CD4-positive, alpha-beta T cell treated with Interferon alpha-2 for 1 hour (primary cell): Measurements from ENCODE around the gene DDX3X.
"Not testable (repeated sequence)": the region's sequence is repeated elsewhere in the genome, so short reads cannot be mapped to it uniquely, and the experiment has no call there.

Experiments used
- DNase-seq, 2 donors: peaks; one replicate each; pipeline ENCODE4 v3.0.0-alpha.2; 2020 to 2022

Gene DDX3X

DNA sequence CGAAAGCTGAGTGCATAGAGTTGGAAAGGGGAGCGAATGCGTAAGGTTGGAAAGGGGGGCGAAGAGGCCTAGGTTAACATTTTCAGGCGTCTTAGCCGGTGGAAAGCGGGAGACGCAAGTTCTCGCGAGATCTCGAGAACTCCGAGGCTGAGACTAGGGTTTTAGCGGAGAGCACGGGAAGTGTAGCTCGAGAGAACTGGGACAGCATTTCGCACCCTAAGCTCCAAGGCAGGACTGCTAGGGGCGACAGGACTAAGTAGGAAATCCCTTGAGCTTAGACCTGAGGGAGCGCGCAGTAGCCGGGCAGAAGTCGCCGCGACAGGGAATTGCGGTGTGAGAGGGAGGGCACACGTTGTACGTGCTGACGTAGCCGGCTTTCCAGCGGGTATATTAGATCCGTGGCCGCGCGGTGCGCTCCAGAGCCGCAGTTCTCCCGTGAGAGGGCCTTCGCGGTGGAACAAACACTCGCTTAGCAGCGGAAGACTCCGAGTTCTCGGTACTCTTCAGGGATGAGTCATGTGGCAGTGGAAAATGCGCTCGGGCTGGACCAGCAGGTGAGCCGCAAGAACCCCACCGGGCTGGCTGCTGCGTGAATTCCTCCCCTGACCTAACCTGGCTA, at the start of gene DDX3X:
DDX3X (plus strand) TSS at position 419 of the 619 bp plus-strand sequence; CDS start at position 510, 91 bp downstream.
- DNase-seq: peak; percentile 90 to 92

DNA sequence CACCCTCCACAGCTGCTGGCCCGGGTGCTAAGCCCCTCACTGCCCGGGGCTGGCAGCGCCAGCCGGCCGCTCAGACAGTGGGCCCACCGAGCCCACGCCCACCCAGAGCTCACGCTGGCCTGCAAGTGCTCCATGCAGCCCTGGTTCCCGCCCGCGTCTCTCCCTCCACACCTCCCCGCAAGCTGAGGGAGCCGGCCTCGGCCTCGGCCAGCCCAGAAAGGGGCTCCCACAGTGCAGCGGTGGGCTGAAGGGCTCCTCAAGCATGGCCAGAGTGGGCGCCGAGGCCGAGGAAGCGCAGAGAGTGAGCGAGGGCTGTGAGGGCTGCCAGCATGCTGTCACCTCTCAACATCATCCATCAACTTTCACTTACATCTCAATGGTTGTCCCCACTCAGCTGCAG, 48.0 kb upstream of the DDX3X start:
- not testable (repeated sequence) for DNase-seq

DNA sequence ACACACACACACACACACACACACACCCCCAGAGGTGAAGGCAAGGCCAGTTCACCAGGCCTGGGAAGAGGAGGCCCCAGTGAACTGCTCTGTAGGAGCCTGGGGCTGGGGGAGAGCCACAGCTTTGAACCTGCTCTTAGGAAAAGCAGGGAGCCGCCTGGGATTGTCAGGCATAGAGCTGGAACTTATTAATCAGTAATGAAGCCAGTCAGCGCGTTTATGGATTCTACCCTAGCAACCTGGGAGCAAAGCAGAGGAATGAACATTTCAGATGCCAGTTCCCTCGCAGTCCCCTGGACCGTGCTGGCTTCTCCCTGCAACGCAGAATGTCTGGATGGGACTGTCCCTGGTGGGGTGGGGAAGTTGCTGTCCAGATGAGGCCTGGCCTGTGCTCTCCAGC, 45.3 kb upstream of the DDX3X start:
- no peak for DNase-seq

DNA sequence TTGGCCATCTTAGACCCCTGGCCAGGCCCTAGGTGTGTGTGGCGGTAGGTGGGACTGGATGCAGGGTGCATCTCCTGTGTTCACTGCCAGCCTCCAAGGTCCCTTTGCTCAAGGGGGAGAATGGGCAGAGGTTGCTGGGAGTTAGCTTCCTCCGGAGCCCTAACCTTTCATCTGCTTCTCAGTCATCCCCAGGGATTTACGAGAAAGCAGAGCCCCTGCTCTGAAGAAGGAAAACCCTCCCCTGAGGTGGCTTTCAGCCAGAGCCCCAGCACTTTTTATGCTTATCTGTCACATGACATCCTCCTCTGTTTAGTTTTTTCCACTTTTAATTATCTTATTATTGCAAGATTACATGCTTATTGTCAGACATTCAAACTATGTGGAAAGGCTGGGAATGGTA, 44.9 kb upstream of the DDX3X start:
- DNase-seq: no peak

DNA sequence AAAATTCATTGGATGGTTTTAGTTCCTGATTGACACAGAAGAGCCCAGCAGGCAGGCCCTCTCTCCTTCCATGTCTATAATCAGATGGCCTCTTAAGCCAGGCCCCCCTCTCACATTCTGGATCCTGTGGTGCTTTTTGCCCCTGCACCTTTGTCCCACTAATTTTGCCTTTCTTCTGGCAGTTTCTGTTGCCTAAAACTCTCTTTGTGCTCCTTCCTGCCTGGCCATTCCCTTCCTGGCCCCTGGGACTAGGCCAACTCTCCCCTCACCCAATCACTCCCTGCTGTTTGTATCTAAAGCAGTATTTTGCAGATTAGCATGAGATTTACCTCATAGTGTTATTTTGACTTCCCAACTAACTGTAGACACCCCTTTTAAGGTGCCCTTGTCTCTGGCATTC, 42.7 kb upstream of the DDX3X start:
- no peak for DNase-seq

DNA sequence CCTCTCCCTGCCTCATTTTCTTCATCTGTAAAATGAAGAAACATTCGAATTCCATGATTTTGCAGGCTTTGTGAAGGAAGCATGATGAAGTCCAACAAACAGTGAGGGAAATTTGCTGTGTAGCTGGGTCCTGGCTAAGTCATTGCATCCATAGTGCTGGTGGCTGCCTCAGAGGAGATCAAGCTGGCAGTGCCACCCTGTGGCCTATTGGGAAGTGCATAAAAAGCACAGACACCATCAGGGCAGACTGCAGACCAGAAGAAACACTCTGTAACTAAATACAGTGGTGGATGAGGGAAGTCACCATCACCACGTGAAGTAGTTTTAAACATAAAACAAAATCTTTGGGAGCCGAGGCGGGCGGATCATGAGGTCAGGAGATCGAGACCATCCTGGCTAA, 40.7 kb upstream of the DDX3X start:
- peak in 1 of 2 donors; percentile 8 for DNase-seq

DNA sequence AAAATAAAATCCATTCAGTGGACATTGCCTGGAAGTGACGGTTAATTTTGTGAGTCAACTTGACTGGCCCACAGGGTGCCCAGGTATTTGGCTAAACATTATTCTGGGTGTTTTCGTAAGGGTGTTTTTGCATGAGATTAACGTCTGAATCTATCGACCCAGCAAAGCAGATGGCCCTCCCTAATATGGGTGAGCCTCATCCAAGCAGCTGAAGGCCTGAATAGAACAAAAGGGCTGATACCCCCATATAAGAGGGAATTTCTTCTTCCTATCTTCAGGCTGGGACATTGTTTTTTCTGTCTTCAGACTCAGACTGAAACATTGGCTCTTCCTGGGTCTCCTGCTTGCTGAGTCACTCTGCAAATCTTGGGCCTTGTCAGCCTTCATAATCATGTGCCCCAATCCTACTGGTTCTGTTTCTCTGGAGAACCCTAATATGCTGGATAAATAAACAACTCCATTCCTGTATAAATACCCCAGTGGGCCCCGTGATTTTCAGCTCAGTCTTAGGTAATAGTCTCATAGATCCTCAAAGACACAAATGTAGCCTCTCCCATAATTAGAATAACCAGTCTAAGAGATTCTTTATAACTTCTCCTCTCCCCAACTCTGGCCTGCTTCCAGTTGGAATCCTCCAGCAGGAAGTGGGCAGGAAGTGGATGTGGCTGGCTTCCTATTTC, 33.1 kb upstream of the DDX3X start:
- no peak for DNase-seq

DNA sequence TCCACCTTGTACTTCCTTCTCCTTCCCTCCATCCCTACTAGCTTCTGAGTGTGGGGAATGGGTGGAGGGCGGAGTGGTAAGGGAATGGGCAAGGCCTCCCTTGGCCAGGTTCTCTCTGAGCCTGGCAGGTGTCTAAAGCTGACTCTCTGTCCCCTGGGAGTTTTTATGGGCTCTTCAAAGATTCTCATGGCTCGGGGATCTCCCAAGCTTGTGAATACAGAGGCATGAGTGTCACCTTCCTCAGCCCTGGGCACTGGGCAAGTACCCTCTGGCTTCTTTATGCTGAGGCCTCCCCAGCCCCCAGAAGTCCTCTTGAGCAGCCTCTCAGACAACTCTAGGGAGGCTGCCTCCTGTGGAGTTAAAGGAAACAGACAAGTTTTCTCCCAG, 32.5 kb upstream of the DDX3X start:
- no peak for DNase-seq

DNA sequence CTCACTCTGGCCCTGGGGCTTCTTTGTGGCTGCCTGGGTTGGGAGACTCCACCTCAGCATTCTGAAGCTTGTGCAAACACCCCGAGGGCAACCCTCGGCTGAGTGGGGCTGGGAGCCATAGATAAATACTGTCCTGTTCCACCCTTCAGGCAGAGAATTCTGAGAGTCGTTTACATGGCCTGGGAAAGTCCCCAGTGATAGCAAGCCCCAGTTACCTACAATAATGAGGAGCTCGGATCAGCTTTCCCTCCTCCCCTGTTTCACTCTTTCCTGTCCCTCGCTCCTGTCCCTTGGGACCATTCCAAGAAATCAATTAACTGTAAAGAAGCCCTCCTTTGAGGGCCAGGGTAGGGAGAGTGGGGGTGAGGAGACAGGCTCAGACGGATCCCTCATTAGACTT, 31.6 kb upstream of the DDX3X start:
- DNase-seq: no peak

DNA sequence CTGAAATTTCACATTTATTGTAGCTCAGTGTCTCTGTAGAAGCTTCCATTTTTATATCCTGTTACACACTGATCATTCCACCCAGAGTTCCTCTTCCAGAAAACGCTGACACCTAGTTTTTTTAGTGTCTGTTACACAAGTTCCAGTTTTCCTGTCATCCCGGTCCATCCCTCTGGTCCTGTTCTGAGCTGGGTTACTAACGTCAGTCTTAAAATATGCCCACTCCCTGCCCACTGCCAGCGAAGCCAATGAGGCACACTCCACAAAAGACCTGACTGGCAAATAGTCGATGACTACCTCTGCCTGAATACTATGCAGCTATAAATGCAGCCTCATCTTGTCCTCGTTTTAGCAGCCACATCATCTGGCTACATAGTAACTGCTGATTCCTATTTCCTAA, 30.9 kb upstream of the DDX3X start:
- DNase-seq: no peak

DNA sequence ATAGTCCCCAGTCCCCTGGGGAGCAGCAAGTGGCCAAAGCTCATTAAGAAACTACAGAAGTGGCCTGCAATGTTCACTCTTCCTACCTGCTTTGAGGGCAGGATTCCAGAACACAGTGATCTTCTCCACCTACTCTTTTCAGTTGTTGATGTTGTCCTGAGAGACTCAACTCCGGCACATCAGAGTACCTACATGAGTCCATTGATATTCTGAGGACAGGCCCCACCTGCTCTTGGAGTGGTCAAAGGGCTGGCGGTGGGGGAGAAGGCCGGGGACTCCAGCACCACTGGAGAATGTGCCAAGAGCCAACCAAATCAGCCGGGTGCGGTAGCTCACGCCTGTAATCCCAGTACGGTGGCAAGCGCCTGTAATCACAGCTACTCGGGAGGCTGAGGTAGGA, 29.8 kb upstream of the DDX3X start:
- DNase-seq: no peak

DNA sequence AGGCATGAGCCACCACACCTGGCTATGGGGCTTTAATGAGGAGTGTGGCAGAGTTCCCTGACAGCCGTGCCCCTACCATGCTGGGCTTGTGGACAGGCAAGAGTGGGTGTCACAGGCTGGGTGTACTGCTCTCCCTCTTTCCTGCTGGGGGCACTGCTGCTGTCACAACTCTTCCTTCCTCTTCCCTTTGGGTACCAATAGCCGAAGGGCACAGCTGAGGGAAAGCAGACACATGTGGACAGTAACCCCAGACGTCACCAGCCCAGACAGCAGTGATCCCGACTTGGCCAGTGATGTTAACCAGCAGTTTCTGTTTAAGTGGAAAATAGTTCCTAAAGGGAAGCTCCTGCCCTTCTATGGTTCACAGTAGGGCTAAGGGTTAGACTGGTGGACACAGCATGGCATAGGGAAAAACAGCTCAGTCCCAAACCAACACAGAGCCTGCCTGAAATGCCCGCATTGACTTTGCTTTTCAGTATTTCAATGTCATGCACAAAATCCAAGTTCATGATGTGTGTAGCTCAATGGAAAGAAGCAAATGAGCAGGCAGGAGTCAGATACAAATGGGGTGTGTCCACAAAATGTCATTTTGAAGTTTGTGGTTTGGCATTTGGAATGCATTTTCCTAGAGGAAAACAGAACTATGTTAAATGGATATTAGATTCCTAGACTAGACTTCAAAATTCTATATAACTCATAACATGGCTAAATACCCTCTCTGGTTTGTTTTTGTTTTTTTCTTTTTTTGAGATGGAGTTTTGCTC, 24.9 kb upstream of the DDX3X start:
- DNase-seq: peak in 1 of 2 donors; percentile 10

DNA sequence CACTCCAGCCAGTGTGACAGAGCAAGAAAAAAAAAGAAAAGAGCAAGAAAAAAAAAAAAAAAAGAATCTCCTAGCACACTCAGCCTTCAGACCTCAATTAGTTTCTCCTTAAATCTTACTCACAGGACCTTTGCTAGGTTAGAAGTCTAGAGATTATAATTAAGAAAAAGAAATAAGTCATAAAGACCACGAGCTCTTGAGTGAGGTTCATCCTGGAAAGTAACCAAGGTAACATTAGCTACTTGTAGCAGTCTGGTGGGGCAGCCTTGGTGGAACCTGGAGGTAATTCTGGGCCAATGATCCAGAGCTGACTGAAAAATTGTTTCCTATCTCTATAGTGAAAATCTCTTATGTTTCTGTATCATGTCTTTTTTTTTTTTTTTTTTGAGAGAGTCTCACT, 21.2 kb upstream of the DDX3X start:
- DNase-seq: no peak

DNA sequence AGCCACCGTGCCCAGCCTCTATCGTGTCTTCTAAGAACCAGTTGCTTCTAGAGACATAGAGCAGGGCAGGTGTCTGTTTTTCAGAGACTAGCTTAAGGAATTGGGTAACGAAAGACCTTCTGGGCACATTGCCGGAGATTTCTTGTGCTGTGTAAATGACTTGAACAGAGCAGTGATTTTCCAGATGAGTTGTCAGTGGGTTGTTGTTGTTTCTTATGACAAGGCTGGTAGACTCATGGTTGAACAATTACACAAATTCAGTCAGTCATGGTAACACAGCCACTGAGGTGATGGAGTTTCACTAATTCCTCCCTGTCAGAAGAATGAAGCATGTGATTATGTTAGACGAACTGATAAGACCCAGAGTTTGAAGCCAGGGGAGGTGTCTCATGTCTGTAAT, 20.5 kb upstream of the DDX3X start:
- no peak for DNase-seq

DNA sequence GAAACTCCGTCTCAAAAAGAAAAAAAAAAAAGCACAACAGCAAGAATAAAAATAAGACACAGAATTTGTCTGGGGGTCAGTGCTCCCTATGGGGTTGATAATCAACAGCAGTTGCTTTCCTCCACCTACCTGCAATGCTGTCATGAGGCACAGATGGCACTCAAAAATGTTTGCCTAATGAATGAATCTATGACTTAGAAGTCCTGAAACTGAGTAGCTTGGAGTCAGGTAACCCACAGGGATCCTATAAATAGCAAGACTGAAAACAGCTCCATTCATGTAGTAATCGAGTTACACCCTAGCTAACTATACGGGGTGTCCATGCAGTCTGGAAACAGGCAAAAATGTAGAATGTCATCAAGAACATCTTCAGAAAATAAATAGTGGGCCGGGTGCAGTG, 19.8 kb upstream of the DDX3X start:
- DNase-seq: no peak

DNA sequence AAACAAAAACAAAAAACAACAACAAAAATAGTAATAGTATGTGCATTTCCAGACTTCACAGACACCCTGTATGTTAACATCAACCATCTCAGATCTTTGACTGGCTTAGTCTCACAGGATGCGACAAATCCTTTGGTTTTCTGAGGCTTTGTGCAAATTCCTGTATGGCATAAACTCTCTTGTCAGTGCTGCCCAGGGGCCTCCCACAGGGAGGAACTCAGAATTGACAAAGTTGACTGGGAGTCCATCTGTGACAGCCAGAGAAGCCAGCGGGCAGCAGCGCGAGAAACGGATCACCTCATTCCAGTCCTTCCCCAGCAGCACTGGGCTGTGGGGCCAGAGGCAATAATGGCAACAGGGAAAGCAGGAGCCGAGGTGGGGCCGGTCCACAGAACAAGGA, 19.1 kb upstream of the DDX3X start:
- no peak for DNase-seq

DNA sequence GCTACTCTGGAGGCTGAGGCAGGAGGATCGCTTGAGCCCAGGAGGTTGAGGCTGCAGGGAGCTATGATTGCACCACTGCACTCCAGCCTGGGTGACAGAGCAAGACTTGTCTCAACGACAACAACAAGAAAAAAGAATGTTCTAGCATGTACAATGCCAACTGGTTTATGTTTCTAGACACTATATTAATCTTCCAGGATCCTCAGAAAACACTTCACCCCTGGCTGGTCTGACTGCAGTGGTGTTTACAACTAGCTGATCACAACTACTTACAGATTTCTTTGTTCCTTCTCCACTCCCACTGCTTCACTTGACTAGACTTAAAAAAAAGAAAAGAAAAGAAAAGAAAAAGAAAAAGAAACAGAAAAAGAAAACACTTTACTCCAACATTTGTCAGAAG, 17.7 kb upstream of the DDX3X start:
- DNase-seq: not testable (repeated sequence)

DNA sequence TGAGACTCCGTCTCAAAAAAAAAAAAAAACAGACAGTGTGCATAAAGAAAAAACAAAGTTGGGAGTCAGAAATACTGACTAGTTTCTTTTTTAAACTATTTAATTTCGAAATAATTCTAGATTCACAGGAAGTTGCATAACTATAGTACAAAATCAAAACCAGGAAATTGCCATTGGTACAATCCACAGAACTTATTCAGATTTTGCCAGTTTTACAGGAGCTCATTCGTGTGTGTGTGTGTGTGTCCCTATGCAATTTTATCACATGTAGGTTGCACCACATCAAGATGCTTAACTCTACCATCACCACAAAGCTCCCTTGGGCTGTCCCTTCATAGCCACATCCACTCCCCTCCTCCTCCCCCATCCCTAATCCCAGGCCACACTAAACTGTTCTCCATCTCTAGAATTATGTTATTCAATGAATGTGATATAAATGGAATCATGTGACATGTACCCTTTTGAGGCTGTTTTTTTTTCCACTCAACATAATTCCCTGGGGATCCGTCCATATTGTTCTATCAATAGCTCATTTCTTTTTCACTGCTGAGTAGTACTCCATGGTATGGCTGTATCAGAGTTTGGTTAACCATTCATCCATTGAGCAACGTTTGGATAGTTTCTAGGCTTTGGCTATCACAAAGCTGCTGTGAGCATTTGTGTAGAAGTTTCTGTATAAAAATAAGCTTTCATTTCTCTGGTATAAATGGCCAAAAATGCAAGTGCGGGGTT, 16.3 kb upstream of the DDX3X start:
- DNase-seq: no peak

DNA sequence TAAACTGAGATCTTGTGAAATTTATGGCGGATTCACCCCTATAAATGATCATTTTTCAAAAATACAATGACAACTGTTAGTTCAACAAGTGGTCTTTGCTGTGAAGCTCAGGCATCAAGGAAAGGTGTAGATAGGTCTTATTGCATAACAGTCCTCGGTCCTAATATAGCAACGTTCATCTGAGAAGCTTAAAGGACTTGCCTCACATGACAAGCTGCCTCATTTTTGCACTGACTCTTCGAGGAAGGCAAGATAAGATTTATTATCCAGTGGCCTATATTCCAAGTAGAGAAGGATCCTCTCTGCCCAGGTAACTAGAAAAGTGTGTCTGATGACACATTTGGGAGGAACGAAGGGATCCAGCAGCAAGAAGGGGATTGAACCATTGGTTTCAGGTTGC, 13.6 kb upstream of the DDX3X start:
- no peak for DNase-seq

DNA sequence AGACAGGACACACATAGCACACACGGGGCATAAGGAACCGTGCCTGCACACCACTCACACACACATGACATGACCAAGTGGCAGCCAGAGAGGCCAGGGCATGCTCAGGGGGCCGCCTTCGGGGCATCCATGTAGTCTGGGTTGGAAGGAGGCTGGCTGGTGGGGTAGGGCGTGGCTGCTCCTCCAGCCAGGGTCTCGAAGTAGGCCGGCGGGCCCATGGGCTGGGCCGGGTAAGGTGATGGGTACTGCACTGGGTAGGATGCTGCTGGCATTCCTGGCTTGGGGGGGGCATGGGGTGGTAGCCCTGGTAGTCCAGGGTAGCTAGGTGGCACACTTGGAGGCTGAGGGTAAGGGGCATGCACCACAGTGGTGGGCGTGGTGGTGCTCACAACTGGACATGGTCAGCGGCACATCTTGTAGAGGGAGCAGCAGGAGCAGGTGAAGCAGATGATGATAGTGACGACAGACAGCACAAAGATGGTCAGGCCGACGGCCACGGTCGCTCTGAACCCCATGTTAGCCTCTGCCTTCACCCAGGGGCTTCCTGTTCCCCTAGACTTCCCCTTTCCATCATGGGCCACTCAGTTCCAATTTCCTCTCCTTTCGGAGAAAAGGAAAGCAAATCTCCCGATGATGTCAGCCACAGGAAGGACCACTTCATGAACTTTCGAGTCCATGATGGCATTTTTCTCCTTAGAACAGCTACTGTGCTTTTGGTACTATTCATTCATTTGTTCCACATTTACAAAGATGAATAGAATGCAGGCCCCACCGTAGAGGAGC, 10.9 kb upstream of the DDX3X start:
- DNase-seq: peak in 1 of 2 donors; percentile 33

DNA sequence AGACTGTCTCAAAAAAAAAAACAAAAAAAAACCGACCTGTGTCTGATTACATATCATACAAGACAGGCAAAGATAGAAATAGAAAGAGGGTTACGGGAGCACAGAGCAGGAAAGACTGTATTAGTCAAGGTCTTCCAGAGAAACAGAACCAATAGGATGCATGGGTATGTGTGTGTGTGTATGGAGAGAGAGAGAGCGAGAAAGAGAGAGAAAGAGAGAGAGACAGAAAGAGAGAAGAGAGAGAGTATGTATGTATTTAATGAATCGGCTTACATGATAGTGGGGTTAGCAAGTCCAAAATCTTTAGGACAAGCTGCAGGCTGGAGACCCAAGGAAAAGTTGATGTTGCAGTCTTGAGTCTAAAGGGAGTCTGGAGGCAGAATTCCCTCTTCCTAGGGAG, 7.5 kb upstream of the DDX3X start:
- no peak for DNase-seq

DNA sequence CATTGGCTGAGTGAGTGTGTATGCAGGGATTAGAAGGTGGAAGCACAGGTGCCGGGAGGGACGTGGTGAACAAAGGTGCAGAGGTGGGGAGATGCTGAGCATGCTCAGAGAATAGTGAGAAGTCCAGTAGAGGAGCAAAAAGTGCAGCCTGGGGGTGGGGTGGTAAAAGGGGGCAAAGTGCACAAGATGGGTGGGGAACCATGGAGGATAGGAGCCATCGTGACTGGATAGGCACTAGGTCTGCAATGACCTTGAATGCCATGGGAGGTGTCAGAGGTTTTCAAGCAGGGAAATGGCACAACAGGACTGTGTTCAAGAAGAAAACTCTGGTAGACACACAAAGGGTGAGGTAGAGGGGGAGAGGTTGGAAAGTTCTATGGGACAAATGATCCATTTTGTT, 6.6 kb upstream of the DDX3X start:
- no peak for DNase-seq

DNA sequence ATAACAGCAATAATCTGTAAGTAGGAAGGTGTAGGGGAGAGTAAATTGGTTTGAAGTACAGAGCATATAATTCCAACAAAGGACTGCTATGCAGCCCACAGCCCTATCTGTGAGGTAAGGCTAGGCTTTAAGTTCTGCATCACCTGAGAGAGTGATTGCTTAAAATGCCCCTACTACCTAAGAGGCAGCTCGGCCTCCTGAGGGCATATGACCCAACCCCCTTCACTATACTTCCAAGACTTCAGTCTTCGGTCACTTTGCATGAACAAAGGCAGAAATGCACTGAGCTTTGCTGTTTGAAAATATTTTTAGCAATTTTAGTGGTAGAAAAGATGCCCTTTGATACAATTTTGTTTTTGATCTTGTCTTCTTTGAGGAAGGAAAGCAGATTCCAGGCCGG, 4.9 kb upstream of the DDX3X start:
- no peak for DNase-seq
